Left colon (tissue), 2 donors: ENCODE measurements around the gene TM4SF1. TPM values are rescaled to one million over a fixed set of nuclear protein-coding genes. Genes with fewer than 3 reads are reported as not detected.
A peak's percentile ranks its signal among the peaks of the same experiment; 100 is the strongest.

Experiments
- ATAC-seq: fragments of 200-7000 bp; cut with Tn5 transposase; one replicate; pipeline ENCODE4 v1.9.1; 2020; ENCODE audit warnings: mild to moderate bottlenecking, moderate library complexity
- DNase-seq, 2 donors: peaks; one replicate each; pipeline ENCODE4 v3.0.0-alpha.2; 2020
- intact Hi-C, 2 donors: fragments of 100-400 bp; cut with DNase I in 1 of 2; cut with micrococcal nuclease in 1 of 2; formaldehyde crosslinking; loops; one replicate each; pipeline versions ENCODE4 v1.11.2 to v1.14.0; 2022; cut with DNase I, micrococcal nuclease
- total RNA-seq, 2 donors: library from RNA; stranded (reverse); fragmentation: NEBNext Ultra II Directional; extraction: Animal tissue kit (Norgen Biotek cat#: 25700); gene quantifications; one replicate each; pipeline ENCODE4 v1.2.1, GENCODE V29; 2021
- donor health status: DM: no; HTN: no; CAD: no.
- donor health status: DM: yes; HTN: yes; CAD: no.

Gene TM4SF1
- total RNA-seq, 2 donors from 2014 or later = 27.0 to 83.9 TPM

- DNase-seq = no peak
- intact Hi-C loops = no loop called here
- ATAC-seq = no peak
Observed at GRCh38 chr3:149397528-149397927, 20.1 kb upstream of the TM4SF1 start.

GRCh38 chr3:149396476-149396875 is 19.0 kb upstream of the TM4SF1 start:
- DNase-seq (no peak), ATAC-seq (no peak)
- intact Hi-C loops = no loop called here

GRCh38 chr3:149395107-149396089 is 17.9 kb upstream of the TM4SF1 start:
- intact Hi-C loops = no loop called here
- DNase-seq (no peak), ATAC-seq (no peak)

GRCh38 chr3:149393345-149394160 is 16.1 kb upstream of the TM4SF1 start:
- DNase-seq (peak; percentile 57 to 78), ATAC-seq (peak; percentile 81)
- intact Hi-C loops = no loop called here

- intact Hi-C loops = no loop called here
- DNase-seq (no peak), ATAC-seq (no peak)
Observed at GRCh38 chr3:149391960-149392359, 14.5 kb upstream of the TM4SF1 start.

- DNase-seq = no peak
- intact Hi-C loops = no loop called here
- ATAC-seq = peak; percentile 74
Observed at GRCh38 chr3:149390772-149391212, 13.3 kb upstream of the TM4SF1 start.

- no peak for ATAC-seq
- intact Hi-C loops = no loop called here
- DNase-seq = no peak
Observed at GRCh38 chr3:149390294-149390693, 12.8 kb upstream of the TM4SF1 start.

- intact Hi-C loops = loop anchor here in 1 of 2 donors (10.0 kb wide), 1 partner anchor 86 kb away; the partner anchor contains the start of gene TM4SF4
- DNase-seq (no peak), ATAC-seq (no peak)
Observed at GRCh38 chr3:149388531-149389417, 11.3 kb upstream of the TM4SF1 start.

- ATAC-seq (peak; percentile 32), DNase-seq (no peak)
- intact Hi-C loops = loop anchor here in 1 of 2 donors (10.0 kb wide), 1 partner anchor 87 kb away; the partner anchor contains the start of gene TM4SF4
Observed at GRCh38 chr3:149388001-149388440, 10.6 kb upstream of the TM4SF1 start.

GRCh38 chr3:149386299-149386606 is 8.8 kb upstream of the TM4SF1 start:
- DNase-seq (no peak), ATAC-seq (no peak)
- intact Hi-C loops = loop anchor here in 1 of 2 donors (10.0 kb wide), 1 partner anchor 89 kb away; the partner anchor contains the start of gene TM4SF4

GRCh38 chr3:149385617-149386298 is 8.3 kb upstream of the TM4SF1 start:
- intact Hi-C loops = loop anchor here in 1 of 2 donors (10.0 kb wide), 1 partner anchor 89 kb away; the partner anchor contains the start of gene TM4SF4
- DNase-seq = no peak
- no peak for ATAC-seq

- ATAC-seq (no peak), DNase-seq (no peak)
- intact Hi-C loops = loop anchor here in 1 of 2 donors (10.0 kb wide), 1 partner anchor 90 kb away; the partner anchor contains the start of gene TM4SF4
Observed at GRCh38 chr3:149384911-149385321, 7.5 kb upstream of the TM4SF1 start.

GRCh38 chr3:149384167-149384566 is 6.7 kb upstream of the TM4SF1 start:
- DNase-seq (no peak), ATAC-seq (no peak)
- intact Hi-C loops = loop anchor here in 1 of 2 donors (10.0 kb wide), 1 partner anchor 91 kb away; the partner anchor contains the start of gene TM4SF4

GRCh38 chr3:149383703-149384102 is 6.3 kb upstream of the TM4SF1 start:
- intact Hi-C loops = loop anchor here in 1 of 2 donors (10.0 kb wide), 1 partner anchor 91 kb away; the partner anchor contains the start of gene TM4SF4
- ATAC-seq = no peak
- DNase-seq = no peak

- ATAC-seq = no peak
- no peak for DNase-seq
- intact Hi-C loops = loop anchor here in 1 of 2 donors (10.0 kb wide), 1 partner anchor 92 kb away; the partner anchor contains the start of gene TM4SF4
Observed at GRCh38 chr3:149382518-149382917, 5.1 kb upstream of the TM4SF1 start.

GRCh38 chr3:149382101-149382467 is 4.6 kb upstream of the TM4SF1 start:
- no peak for ATAC-seq
- intact Hi-C loops = loop anchor here in 1 of 2 donors (10.0 kb wide), 1 partner anchor 93 kb away; the partner anchor contains the start of gene TM4SF4

More at GRCh38 chr3:149382101-149382467, 4.6 kb upstream of the TM4SF1 start:
- no peak for DNase-seq
